ENCODE results near the gene WDR26.

WDR26 gene

DNA sequence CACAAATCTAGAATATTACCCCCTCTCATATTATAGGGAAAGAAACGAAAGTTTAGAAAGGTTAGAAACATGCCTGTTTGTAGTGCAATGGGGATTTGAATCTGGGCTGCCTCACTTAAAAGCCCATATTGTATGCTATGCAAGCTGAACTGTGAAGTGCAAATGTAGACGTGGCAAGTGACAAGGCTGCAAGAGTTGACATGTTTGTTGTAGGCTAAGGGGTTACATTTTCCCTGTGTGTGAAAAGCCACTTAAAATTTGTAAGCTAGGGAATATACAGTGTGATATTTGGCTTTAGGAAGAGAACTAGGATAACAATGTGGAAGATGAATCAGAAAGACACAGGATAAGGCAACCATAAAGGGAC lies 29.0 kb downstream of the WDR26 start:
- TF ChIP-seq, protein P1, sequence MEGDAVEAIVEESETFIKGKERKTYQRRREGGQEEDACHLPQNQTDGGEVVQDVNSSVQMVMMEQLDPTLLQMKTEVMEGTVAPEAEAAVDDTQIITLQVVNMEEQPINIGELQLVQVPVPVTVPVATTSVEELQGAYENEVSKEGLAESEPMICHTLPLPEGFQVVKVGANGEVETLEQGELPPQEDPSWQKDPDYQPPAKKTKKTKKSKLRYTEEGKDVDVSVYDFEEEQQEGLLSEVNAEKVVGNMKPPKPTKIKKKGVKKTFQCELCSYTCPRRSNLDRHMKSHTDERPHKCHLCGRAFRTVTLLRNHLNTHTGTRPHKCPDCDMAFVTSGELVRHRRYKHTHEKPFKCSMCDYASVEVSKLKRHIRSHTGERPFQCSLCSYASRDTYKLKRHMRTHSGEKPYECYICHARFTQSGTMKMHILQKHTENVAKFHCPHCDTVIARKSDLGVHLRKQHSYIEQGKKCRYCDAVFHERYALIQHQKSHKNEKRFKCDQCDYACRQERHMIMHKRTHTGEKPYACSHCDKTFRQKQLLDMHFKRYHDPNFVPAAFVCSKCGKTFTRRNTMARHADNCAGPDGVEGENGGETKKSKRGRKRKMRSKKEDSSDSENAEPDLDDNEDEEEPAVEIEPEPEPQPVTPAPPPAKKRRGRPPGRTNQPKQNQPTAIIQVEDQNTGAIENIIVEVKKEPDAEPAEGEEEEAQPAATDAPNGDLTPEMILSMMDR (IDR thresholded peaks at IDR 0.05; ENCODE audit: low read depth, low read length), result no peak
- DNase-seq (ENCODE audit: extremely low read depth, low read depth), result no peak

DNA sequence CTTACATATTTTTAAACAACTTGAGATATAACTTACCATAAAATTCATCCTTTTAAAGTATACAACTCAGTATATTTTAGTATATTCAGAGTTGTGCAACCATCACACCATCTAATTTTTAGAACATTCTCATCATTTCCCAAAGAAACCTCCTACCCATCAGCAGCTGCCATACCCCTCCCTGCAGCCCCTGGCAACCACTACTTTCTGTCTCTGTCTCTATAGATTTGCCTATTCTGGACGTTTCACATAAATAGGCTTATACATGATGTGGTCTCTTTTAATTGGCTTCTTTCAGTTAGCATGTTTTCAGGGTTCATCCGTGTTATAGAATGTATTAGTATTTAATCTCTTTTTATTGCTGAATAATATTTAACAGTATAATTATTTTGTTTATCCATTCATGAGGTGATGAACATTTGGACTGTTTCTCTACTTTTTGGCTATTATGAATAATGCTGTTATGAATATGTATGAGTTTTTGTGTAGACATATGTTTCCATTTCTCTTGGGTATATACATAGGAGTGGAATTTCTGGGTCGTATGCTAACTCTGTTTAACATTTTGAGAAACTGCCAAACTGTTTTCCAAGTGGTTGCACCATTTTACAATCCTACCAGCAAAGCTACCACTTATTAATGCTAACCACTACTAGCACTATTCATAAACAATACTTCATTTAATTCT lies 29.5 kb downstream of the WDR26 start:
- TF ChIP-seq, protein P1 (IDR thresholded peaks at IDR 0.05; ENCODE audit: low read depth, low read length), result no peak
- no peak for DNase-seq (ENCODE audit: extremely low read depth, low read depth)

DNA sequence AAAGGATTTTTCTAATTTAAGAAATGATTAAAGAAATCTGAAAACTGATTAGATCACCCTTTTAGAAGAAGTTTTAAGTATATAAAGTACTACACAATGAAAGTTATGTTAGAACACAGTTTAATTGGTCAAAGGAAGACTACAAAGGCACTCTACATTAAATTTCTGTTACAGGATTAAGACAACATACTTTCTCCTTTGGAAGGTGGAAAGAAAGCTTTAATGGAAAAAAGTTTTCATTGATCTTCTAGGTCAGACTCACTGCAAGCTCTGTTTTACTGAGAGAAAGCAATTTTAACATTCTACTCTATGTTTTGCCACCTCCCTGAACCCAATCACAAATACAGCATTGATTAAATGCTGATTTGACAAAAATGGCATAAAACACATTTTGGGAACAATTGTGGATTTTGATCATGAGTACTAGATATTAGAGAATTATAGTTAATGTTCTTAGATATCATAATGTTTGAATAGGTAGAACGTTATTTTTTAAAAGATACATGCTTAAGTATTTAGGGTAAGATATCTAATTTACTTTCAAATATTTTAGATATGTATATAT lies 32.0 kb downstream of the WDR26 start:
- no peak for DNase-seq (ENCODE audit: extremely low read depth, low read depth)

DNA sequence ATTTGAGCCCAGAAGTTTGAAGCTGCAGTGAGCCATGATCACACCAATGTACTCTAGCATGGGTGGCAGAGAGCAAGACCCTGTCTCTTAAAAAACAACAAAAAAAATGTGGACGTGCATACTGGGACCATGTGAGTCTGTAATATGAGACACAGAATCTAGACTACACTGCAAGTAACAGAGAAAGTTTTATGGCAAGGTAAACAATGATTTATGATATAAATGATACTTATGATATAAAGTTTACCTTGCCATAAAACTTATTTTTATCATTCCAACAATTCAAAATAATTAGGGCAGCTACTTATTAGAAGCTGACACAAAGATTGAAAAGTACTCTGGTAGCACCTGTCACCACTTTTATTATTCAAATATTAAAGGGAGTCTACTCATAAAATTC lies 34.7 kb downstream of the WDR26 start:
- no peak for DNase-seq (ENCODE audit: extremely low read depth, low read depth)
- TF ChIP-seq, protein P1 (IDR thresholded peaks at IDR 0.05; ENCODE audit: low read depth, low read length), result no peak

More for the DNA sequence above, 32.0 kb downstream of the WDR26 start:
- TF ChIP-seq, protein P1 (IDR thresholded peaks at IDR 0.05; ENCODE audit: low read depth, low read length), result no peak

DNA sequence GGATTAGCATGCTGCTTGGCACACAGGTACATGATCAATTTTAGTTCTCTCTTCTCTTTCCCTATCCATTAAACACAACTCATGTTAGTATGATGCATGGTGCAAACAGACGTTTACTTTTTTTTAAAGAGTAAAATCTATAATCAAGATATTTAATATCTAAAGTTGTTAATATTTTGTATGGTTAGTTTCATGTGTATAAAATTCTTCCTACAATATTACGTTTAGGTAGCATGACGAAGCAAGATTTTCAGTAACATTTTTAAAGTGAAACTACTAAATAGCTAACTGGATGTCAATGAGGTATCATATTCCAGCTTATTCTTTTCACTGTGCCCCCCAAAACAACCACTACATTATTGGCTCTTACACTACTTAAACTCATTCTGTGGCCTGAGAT lies 41.3 kb downstream of the WDR26 start:
- DNase-seq (ENCODE audit: extremely low read depth, low read depth), result no peak
- TF ChIP-seq, protein P1 (IDR thresholded peaks at IDR 0.05; ENCODE audit: low read depth, low read length), result no peak

DNA sequence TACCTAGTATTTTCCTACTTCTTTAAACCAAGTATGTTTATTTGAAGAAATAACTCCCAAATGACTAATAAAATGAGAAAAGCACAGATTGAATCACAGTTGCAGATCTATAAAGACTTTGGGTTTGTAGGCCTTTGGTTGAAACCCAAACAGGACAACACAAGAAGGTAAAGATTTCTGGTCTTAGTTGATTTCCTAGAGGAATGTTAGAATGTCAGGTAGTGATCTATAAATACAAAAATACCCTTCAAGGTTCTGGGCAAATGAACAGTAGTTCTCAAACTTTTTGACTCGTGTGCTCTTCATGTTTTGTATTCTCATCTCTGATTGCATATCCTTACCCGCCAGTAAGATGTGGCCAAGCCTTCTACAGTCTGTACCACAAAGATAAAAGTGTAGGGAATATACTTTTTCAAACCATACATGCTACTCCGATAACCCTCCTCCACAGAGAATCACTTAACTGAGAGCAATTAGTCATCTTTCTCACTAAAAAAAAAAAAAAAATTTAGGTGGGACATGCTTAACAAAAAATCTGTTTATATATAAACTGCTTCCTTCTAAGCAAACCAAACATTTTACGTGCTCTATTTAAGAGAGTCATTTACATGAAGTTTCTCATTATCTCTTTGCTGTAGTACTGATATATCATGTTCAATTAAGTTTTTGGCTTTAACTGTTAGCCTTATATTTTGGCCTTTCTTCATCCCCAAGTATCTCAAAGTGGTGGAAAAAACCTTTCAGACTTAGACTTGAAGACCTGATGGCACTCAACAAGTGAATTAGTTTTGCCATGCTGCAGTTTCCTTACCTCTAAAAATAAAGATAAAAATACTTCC lies 42.0 kb downstream of the WDR26 start:
- TF ChIP-seq, protein P1 (IDR thresholded peaks at IDR 0.05; ENCODE audit: low read depth, low read length), result no peak
- no peak for DNase-seq (ENCODE audit: extremely low read depth, low read depth)

DNA sequence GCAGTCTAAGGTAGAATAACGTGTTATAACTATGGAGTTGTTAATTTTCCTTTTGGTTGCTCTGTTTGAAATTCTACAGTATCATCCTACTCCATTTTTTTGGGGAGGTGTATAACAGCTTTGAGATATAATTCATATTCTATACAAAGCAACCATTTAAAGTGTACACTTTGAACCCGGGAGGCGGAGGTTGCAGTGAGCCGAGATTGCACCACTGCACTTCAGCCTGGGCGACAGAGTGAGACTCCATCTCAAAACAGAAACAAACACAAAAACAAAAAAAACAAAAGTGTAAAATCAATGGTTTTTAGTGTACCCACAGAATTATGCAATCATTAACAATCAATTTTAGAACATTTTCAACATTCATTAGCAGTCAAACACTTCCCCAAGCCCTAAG lies 44.1 kb downstream of the WDR26 start:
- TF ChIP-seq, protein P1 (IDR thresholded peaks at IDR 0.05; ENCODE audit: low read depth, low read length), result no peak
- DNase-seq (ENCODE audit: extremely low read depth, low read depth), result no peak

All from AG09319 (cell line).